IPS-15b (cell line): ENCODE measurements around the gene RNF225.
"Not testable (repeated sequence)": the region's sequence is repeated elsewhere in the genome, so short reads cannot be mapped to it uniquely, and the experiment has no call there.

Source experiments
- H3K27me3 ChIP-seq: one replicate; pipeline ENCODE4 v1.6.1; 2013; ENCODE audit warnings: low read length; ENCODE audit not compliant: control insufficient read depth, insufficient read depth
- H3K36me3 ChIP-seq: one replicate; pipeline ENCODE4 v1.6.1; 2013; ENCODE audit warnings: low read length; ENCODE audit not compliant: control insufficient read depth, insufficient read depth
- H3K4me1 ChIP-seq: one replicate; pipeline ENCODE4 v1.6.1; 2013; ENCODE audit warnings: mild to moderate bottlenecking, low read length; ENCODE audit not compliant: control insufficient read depth, insufficient read depth
- H3K4me3 ChIP-seq: one replicate; pipeline ENCODE4 v1.5.1; 2013; ENCODE audit warnings: low read depth, low read length
- H3K9ac ChIP-seq: one replicate; pipeline ENCODE4 v1.6.1; 2013; ENCODE audit warnings: low read depth, mild to moderate bottlenecking, low read length
- H3K9me3 ChIP-seq: one replicate; pipeline ENCODE4 v1.6.1; 2013; ENCODE audit warnings: mild to moderate bottlenecking, low read length; ENCODE audit not compliant: control insufficient read depth, insufficient read depth

Gene RNF225

DNA sequence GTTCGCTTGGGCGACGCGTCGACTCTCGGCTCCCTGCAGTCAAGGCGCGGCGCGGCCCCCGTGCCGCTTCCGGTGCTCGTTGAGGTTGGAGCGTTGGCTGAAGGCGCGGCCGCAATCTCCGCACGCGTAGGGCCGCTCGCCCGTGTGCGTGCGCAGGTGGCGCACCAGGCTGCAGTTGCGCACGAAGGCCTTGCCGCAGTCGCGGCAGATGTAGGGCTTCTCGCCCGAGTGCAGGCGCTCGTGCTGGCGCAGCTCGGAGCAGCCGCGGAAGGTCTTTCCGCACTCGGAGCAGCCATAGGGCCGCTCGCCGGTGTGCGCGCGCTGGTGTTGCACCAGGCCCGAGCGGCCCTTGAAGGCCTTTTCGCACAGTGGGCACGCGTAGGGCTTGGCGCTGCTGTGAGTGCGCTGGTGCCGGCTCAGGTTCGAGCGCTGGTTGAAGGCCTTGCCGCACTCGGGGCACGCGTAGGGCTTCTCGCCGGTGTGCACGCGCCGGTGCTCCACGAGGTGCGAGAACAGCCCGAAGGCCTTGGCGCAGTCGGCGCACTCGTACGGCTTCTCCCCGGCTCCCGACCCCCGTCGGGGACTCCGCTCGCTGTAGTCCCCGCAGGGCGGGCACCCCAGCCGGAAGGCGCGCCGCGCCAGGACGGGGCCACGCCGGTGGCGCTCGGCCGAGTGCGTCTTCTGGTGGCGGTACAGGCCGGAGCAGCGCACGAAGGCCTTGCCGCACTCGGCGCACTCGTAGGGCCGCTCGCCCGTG lies 27.6 kb upstream of the RNF225 start:
- H3K4me3 ChIP-seq: no peak overlapping the region
- no peaks in the 10 kb centered on the region for H3K4me1 ChIP-seq
- no peaks in the 10 kb centered on the region for H3K9me3 ChIP-seq
- no peak overlapping the region for H3K9ac ChIP-seq
- H3K27me3 ChIP-seq: no peaks in the 10 kb centered on the region
- H3K36me3 ChIP-seq: no peaks in the 10 kb centered on the region

DNA sequence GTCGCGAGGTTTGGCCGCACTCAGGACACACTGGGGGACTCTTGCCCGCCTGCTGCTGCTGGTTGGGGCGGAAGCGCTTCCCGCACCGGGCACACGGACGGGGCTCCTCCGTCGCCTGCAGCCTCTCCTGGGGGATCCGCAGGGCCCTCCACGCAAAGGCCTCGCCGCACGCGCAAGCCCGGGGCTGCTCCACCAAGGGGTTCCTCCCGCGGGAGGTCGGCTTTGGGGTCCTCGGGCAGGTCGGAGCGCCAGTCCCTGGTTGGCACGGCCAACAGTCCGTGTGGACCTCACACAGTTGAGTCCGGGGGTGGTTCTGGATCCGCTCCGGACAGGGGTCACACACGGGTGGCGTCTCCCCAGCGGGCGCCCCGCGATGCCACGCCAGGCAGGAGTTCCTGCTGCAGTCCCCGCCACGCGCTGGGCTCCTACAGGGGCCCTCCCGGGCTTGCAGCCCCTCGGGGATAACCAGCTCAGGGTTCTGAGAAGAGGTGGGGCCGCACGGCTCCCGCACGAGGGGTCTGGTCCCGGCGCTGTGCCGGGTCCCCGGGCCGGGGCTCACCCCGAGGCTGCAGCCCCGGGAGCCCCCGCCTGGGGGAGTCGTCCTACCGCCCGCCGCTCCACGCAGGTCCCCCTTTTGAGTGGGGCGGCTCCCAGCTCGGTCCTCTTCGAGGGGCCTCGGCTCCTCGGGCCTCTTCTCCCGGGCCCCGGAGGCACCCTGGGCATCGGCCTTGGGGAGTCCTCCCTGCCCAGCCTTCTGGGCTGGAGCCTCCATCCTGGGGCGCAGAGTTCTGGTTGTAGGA lies 26.7 kb upstream of the RNF225 start:
- Histone ChIP-seq H3K36me3 (no peaks in the 10 kb centered on the region), H3K9me3 (no peaks in the 10 kb centered on the region), H3K9ac (no peak overlapping the region), H3K4me1 (no peaks in the 10 kb centered on the region), H3K27me3 (no peaks in the 10 kb centered on the region), H3K4me3 (no peak overlapping the region)

DNA sequence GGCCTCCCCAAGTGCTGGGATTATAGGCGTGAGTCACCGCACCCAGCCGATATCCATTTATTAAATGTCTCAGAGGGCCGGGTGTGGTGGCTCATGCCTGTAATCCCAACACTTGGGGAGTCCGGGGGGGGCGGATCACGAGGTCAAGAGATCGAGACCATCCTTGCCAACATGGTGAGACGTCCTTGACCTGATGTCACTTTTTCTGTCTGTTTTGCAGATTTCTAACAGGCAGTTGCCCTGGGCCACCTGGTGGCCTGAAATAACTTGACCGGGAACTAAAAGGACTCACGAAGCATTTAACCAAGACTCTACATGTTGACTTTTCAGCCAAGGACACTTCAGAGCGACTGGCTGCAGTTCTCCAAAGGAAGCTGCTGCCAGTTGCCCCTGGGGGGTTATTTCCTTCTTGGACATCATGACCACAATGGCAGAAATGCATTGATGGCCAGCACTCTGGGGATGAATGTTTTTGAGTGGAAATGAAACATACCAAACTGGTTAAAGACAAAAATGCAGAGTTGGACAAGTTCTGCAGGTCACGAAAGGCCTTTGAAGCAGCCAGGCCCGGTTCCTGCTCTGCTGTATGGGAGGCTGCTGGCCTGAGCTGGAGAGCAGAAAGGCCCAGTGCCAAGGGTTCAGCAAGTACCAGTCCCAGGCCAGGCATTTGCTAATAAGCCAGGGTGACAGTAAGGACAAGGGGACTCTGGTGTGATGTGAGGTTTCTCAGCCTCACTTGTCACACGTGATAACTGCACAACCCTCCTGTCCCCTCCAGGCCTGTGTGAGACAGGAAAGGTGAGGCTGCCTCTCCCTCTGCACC lies 22.9 kb upstream of the RNF225 start:
- Histone ChIP-seq H3K4me3 (no peak overlapping the region), H3K27me3 (no peaks in the 10 kb centered on the region), H3K9me3 (no peaks in the 10 kb centered on the region), H3K36me3 (no peaks in the 10 kb centered on the region), H3K9ac (no peak overlapping the region), H3K4me1 (no peaks in the 10 kb centered on the region)

DNA sequence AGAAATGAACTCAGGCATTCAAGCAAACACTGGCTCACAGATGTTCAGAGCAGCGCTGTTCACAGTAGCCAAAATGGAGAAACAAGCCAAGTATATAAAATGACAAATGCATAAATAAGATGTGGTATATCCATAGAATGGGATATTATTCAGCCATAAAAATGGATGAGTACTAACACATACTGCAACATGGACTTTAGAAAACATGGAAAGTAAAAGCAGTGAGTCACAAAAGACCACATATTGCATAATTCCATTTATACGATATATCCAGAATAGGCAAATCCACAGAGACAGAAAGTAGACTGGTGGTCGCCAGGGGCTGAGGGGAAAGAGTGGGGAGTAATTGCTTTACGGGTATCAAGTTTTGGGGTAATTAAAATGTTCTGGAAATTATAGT lies 21.3 kb upstream of the RNF225 start:
- Histone ChIP-seq H3K4me1 (no peaks in the 10 kb centered on the region), H3K9me3 (no peaks in the 10 kb centered on the region), H3K36me3 (no peaks in the 10 kb centered on the region), H3K27me3 (no peaks in the 10 kb centered on the region), H3K4me3 (no peak overlapping the region), H3K9ac (no peak overlapping the region)

DNA sequence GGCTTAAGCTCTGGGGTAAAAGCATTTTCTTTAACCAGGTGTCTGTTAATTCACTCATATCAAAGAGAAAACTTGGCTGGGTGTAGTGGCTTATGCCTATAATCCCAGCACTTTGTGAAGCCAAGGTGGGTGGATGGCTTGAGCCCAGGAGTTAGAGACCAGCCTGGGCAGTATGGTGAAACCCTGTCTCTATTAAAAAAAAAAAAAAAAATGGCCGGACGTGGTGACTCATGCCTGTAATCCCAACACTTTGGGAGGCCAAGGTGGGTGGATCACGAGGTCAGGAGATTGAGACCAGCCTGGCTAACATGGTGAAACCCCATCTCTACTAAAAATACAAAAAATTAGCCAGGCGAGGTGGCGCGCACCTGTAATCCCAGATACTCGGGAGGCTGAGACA lies 18.7 kb upstream of the RNF225 start:
- H3K9ac ChIP-seq, H3K9me3 ChIP-seq, H3K36me3 ChIP-seq, H3K27me3 ChIP-seq, H3K4me3 ChIP-seq, H3K4me1 ChIP-seq: not testable (repeated sequence)

DNA sequence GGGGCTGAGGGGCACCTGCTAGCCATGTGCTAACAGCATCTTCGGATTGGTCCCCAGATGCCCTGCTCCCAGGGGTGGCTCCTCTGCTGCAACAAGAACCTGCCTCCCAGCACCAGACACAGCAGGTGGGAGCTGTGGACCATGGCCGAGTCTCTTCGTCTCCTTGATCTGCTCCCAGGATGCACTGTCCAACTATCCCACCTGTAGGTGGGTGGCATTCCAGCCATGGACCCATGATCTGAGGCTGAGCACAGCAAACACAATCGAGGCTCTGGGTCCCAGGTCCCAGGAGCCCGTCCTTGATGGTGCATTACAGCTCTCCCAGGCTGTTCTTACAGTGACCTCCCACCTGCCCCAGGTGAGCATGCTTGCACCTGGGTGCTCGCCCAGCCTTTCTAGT lies 16.2 kb upstream of the RNF225 start:
- no peaks in the 10 kb centered on the region for H3K36me3 ChIP-seq
- peaks cover 3% of the 10 kb centered on the region for H3K4me1 ChIP-seq

DNA sequence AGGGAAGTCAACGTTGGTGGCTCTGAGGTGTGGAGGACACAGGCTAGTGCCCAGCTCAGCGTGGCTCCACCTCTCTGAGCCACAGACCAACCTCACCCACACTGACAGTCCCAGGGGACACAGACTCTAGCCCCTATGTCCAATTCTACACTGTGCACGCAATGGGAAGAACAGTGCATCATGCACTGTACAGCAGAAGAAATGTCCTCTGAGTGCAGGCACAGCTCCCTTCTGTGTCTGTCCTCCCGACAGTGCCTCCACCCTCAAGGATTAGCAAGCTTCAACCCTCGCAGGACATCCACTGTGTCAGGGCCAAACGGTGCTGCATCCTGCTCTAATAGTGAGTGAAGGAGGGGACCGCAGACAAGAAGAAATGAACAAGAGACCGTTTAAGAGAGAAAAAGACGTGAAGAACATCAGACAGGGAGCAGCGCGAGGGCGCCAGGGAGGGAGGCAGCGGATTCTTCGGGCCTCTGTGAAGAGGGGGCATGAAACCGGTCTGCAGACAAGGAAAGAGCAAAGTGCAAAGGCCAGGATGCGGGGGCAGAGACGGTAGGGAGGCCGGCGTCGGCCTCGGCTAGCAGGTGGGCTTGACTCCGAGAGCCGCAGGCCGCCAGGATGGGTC lies 15.3 kb upstream of the RNF225 start:
- Histone ChIP-seq H3K9ac (peak overlapping the region; percentile 90), H3K9me3 (no peaks in the 10 kb centered on the region), H3K4me1 (peaks cover 3% of the 10 kb centered on the region), H3K36me3 (no peaks in the 10 kb centered on the region), H3K4me3 (peak overlapping the region; percentile 92), H3K27me3 (no peaks in the 10 kb centered on the region)

More for the DNA sequence above, 16.2 kb upstream of the RNF225 start:
- Histone ChIP-seq H3K9ac (no peak overlapping the region), H3K4me3 (no peak overlapping the region), H3K27me3 (no peaks in the 10 kb centered on the region), H3K9me3 (no peaks in the 10 kb centered on the region)

DNA sequence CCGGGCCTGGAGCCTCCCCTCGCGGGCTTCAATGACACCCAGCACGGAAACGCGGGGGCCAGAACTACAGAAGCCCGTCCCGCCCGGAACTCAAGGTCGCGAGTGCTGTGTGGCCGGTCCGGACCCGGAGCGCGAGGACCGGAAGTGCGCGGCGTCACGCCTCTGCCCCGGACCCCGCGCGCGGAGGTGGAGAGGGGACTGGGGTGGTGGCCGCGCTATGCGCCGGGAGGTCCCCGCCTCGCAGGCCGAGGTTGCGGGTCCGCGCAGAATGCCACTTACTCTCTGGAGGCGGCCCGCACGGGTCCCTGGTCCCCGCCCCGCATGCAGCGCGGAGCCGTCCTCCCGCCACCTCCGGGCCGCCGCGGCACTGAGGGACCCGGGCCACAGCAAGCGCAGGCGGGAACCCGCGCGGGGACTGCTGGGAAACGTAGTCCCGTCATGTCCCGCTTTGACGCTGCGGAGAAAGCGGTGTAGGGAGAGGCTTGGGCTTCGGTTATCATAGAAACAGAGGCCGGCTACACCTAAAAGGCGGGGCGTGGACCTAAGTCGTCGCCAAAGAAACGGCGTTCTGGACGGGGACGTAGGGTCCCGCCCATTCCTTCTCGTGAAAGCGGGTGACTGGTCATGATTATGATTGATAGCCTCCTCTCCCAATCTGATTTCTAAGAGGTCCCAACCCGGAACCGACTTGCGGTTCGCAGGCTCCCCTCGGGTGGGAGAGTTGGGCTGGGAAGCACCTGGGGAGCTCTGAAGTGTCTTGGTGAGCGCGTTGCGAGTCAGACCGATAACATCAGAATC lies 14.6 kb upstream of the RNF225 start, which contains the start of gene ZNF837:
Gene ZNF837, minus strand, starts transcription at position 369 of the 798 bp plus-strand sequence. CDS start 11,698 bp downstream, outside the sequence.
- Histone ChIP-seq H3K9me3 (no peaks in the 10 kb centered on the region), H3K36me3 (no peaks in the 10 kb centered on the region), H3K27me3 (no peaks in the 10 kb centered on the region), H3K4me1 (peaks cover 3% of the 10 kb centered on the region), H3K9ac (peak within 1 kb of the TSS; percentile 90), H3K4me3 (peak within 1 kb of the TSS; percentile 92)

DNA sequence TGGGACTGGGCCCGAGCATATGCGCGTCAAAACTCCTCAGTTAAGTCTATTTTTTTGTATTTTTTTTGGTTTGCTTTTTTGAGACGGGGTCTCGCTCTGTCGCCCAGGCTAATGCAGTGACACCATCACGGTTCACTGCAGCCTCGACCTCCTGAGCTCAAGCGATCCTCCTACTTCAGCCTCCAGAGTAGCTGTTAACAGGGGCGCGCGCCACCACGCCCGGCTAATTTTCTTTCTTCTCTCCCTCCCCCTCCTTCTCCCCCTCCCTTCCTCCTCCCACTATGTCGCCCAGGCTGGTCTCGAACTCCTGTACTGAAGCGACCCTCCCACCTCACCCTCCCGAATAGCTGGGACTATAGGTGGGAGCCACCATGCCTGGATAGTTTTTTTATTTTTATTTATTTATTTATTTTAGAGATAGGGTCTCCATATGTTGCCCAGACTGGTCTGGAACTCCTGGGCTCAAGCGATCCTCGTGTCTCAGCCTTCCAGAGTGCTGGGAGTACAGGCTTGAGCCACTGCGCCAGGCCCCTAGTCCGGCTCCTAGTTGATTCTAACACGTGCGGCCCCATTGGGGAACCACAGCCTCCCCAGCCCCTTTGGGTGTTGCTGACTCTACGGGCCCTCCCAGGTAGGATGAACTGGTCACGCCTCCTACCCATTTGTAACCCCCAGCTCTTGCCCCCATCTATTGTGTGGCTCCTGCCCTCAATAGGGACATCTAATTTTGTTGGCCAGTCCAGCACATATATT lies 13.8 kb upstream of the RNF225 start:
- Histone ChIP-seq H3K4me1 (peaks cover 3% of the 10 kb centered on the region), H3K9me3 (no peaks in the 10 kb centered on the region), H3K4me3 (peak overlapping the region; percentile 92), H3K9ac (no peak overlapping the region), H3K27me3 (no peaks in the 10 kb centered on the region), H3K36me3 (no peaks in the 10 kb centered on the region)

DNA sequence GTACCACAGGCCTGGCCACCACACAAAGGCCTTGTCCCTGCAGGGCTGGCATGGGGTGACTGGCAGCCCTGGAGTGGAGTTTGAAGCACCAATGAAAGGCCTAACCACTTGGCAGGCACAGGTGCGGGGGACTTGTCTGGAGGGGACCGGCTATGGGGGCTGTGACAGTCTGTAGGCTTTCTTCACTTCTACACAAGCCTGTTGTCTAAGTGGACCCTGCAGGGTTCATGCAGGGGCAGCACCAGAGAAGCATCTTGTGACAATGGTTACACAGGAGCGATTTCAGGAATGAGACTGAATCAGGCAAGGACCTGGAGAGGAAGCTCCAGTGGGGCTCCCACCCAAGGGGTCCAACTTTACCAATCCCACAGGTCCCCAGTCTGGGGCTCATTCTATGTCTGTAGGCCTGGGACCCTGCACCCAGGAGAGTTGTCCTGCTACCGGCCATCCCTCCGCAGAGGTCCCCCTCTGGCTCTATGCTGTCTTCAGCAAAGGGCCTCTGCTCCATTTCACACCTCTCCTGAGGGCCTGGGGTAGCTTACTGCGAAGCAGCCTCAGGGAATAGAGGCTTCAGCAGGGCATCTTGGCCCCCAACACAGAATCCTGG lies 12.4 kb upstream of the RNF225 start:
- H3K4me3 ChIP-seq: no peak overlapping the region
- H3K9ac ChIP-seq: no peak overlapping the region
- peaks cover 3% of the 10 kb centered on the region for H3K4me1 ChIP-seq
- H3K9me3 ChIP-seq: no peaks in the 10 kb centered on the region
- peaks cover 7% of the 10 kb centered on the region for H3K36me3 ChIP-seq
- H3K27me3 ChIP-seq: no peaks in the 10 kb centered on the region
